Esophagus muscularis mucosa (tissue), 4 donors: Measurements from ENCODE around the gene SIM1. TPM values are rescaled to one million over a fixed set of nuclear protein-coding genes. Genes with fewer than 3 reads are reported as not detected.

Experiments
- DNase-seq: peaks from one replicate; pipeline ENCODE4 v3.0.0-alpha.2; 2017; ENCODE audit errors: extremely low spot score
- H3K27ac ChIP-seq, 4 donors: fragments of 200-600 bp; sonication (generic); replicated peaks in 1 of 4; 1 replicate in 3 of 4; 2 replicates in 1 of 4; pipeline ENCODE4 v1.5.1; 2016 to 2019; ENCODE audit warnings: mild to moderate bottlenecking in 1 of 4
- H3K27me3 ChIP-seq, 4 donors: fragments of 200-600 bp; sonication (generic); one replicate each; pipeline versions ENCODE4 v1.5.1 to v1.6.0; 2016 to 2019
- H3K36me3 ChIP-seq, 4 donors: fragments of 200-600 bp; sonication (generic); one replicate each; pipeline ENCODE4 v1.5.1; 2016 to 2019
- H3K4me1 ChIP-seq, 4 donors: fragments of 200-600 bp; sonication (generic); one replicate each; pipeline ENCODE4 v1.5.1; 2016 to 2019
- H3K4me3 ChIP-seq, 4 donors: fragments of 200-600 bp; sonication (generic); 1 replicate in 2 of 4; 2 replicates in 2 of 4; pipeline ENCODE4 v1.5.1; 2016 to 2019; ENCODE audit warnings: mild to moderate bottlenecking in 4 of 4, moderate library complexity in 1 of 4
- H3K9me3 ChIP-seq, 4 donors: fragments of 200-600 bp; sonication (generic); 1 replicate in 3 of 4; 2 replicates in 1 of 4; pipeline ENCODE4 v1.5.1; 2016 to 2019
- EP300 ChIP-seq: sonication (generic); formaldehyde crosslinking; IDR thresholded peaks from one replicate; pipeline ENCODE4 v1.6.1; 2017; ENCODE audit warnings: antibody characterized with exemption
- POLR2A ChIP-seq: fragments of 450-650 bp; IDR thresholded peaks from one replicate; pipeline ENCODE4 v1.6.1; 2017; ENCODE audit warnings: antibody characterized with exemption, moderate library complexity, mild to moderate bottlenecking, low read depth
- POLR2AphosphoS5 ChIP-seq, 2 donors: sonication (generic); formaldehyde crosslinking; IDR thresholded peaks; one replicate each; pipeline ENCODE4 v1.6.1; 2017; ENCODE audit warnings: antibody characterized with exemption in 2 of 2
- WGBS: methylation state at CpG from one replicate; pipeline ENCODE4 v1.1.5; 2018; 5-methylcytosine and 5-hydroxymethylcytosine counted together
- intact Hi-C: fragments of 100-400 bp; cut with DNase I; formaldehyde crosslinking; loops from one replicate; pipeline ENCODE4 v1.15.1; 2023
- total RNA-seq, 4 donors: library from RNA; depleted of rRNA; stranded (reverse); fragments of >200 nt; gene quantifications; one replicate each; pipeline versions ENCODE4 v1.1.0 to v1.2.1, GENCODE V29; 2016
- TF ChIP-seq, protein P1 (sequence below), 3 experiments: fragments of 200-600 bp in 2 of 3; fragments of 450-650 bp in 1 of 3; sonication (generic) in 2 of 3; IDR thresholded peaks; one replicate each; pipeline ENCODE4 v1.5.1; 2017 to 2019; ENCODE audit warnings: antibody characterized with exemption in 3 of 3, mild to moderate bottlenecking in 2 of 3, moderate library complexity in 1 of 3

Gene SIM1
- total RNA-seq, 4 donors from 2014 or later, result not detected

- DNase-seq, result no peak
- Histone ChIP-seq H3K4me3 (no peak overlapping the region), H3K27me3 (no peaks in the 10 kb centered on the region), H3K27ac (no peak overlapping the region), H3K36me3 (no peaks in the 10 kb centered on the region), H3K9me3 (no peaks in the 10 kb centered on the region), H3K4me1 (no peaks in the 10 kb centered on the region)
- WGBS, result 71% methylated on average over 5 of the region's 5 CpGs
- intact Hi-C loops, result no loop called here
- TF ChIP-seq POLR2A (no peak), POLR2AphosphoS5 (IDR thresholded peaks at IDR 0.05) (no peak), EP300 (no peak)
- TF ChIP-seq, protein P1, sequence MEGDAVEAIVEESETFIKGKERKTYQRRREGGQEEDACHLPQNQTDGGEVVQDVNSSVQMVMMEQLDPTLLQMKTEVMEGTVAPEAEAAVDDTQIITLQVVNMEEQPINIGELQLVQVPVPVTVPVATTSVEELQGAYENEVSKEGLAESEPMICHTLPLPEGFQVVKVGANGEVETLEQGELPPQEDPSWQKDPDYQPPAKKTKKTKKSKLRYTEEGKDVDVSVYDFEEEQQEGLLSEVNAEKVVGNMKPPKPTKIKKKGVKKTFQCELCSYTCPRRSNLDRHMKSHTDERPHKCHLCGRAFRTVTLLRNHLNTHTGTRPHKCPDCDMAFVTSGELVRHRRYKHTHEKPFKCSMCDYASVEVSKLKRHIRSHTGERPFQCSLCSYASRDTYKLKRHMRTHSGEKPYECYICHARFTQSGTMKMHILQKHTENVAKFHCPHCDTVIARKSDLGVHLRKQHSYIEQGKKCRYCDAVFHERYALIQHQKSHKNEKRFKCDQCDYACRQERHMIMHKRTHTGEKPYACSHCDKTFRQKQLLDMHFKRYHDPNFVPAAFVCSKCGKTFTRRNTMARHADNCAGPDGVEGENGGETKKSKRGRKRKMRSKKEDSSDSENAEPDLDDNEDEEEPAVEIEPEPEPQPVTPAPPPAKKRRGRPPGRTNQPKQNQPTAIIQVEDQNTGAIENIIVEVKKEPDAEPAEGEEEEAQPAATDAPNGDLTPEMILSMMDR (IDR thresholded peaks at IDR 0.05), result no peak
Observed at GRCh38 chr6:100382767-100383195, 81.9 kb downstream of the SIM1 start.

DNA sequence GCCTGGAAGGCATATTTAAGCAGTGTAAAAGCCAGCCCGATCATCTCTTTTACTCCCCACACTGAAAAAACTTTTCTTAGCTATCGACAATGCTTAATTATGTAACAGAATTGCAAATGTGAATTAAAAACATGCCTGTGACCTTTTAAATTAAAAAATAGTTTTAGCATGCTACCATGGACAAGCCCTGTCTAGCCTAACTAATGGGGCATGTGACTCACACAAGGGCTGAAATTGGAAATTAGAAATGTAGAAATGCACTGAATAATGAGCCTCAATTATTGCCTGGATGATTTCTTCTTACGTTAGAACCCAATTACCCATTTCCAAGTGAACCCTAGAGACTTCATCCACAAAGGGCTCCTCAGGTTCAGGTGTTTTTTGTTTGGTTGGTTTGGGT, 82.7 kb downstream of the SIM1 start:
- no peak overlapping the region for H3K27ac ChIP-seq
- intact Hi-C loops, result no loop called here
- no peaks in the 10 kb centered on the region for H3K27me3 ChIP-seq
- no peak for TF ChIP-seq POLR2AphosphoS5 (IDR thresholded peaks at IDR 0.05)
- TF ChIP-seq, protein P1 (IDR thresholded peaks at IDR 0.05), result no peak
- TF ChIP-seq EP300, result no peak
- TF ChIP-seq POLR2A, result no peak
- no peaks in the 10 kb centered on the region for H3K4me1 ChIP-seq
- no peak overlapping the region for H3K4me3 ChIP-seq
- WGBS, result 82% methylated on average over 3 of the region's 3 CpGs
- DNase-seq, result no peak
- no peaks in the 10 kb centered on the region for H3K9me3 ChIP-seq
- H3K36me3 ChIP-seq, result no peaks in the 10 kb centered on the region

- WGBS, result 52% methylated on average over 6 of the region's 6 CpGs
- Histone ChIP-seq H3K4me1 (no peaks in the 10 kb centered on the region), H3K27me3 (no peaks in the 10 kb centered on the region), H3K9me3 (no peaks in the 10 kb centered on the region), H3K4me3 (no peak overlapping the region), H3K27ac (no peak overlapping the region), H3K36me3 (no peaks in the 10 kb centered on the region)
- intact Hi-C loops, result no loop called here
- DNase-seq, result no peak
- TF ChIP-seq POLR2AphosphoS5 (IDR thresholded peaks at IDR 0.05), result no peak
- no peak for TF ChIP-seq EP300
- TF ChIP-seq, protein P1 (IDR thresholded peaks at IDR 0.05), result no peak
- TF ChIP-seq POLR2A, result no peak
Observed at GRCh38 chr6:100381111-100381510, 83.6 kb downstream of the SIM1 start.

- 80% methylated on average over 3 of the region's 3 CpGs for WGBS
Observed at GRCh38 chr6:100379386-100379785, 85.3 kb downstream of the SIM1 start.

GRCh38 chr6:100378576-100378975, 86.1 kb downstream of the SIM1 start:
- H3K9me3 ChIP-seq, result no peaks in the 10 kb centered on the region
- H3K36me3 ChIP-seq, result no peaks in the 10 kb centered on the region
- H3K27me3 ChIP-seq, result no peaks in the 10 kb centered on the region
- H3K27ac ChIP-seq, result no peak overlapping the region
- no peak for TF ChIP-seq POLR2A
- TF ChIP-seq, protein P1 (IDR thresholded peaks at IDR 0.05), result no peak
- TF ChIP-seq EP300, result no peak
- TF ChIP-seq POLR2AphosphoS5 (IDR thresholded peaks at IDR 0.05), result no peak
- no peak for DNase-seq
- WGBS, result 72% methylated on average over 2 of the region's 2 CpGs
- H3K4me3 ChIP-seq, result no peak overlapping the region
- intact Hi-C loops, result no loop called here
- H3K4me1 ChIP-seq, result no peaks in the 10 kb centered on the region

More at GRCh38 chr6:100379386-100379785, 85.3 kb downstream of the SIM1 start:
- intact Hi-C loops, result no loop called here
- Histone ChIP-seq H3K4me3 (no peak overlapping the region), H3K27me3 (no peaks in the 10 kb centered on the region), H3K27ac (no peak overlapping the region), H3K36me3 (no peaks in the 10 kb centered on the region), H3K4me1 (no peaks in the 10 kb centered on the region), H3K9me3 (no peaks in the 10 kb centered on the region)
- no peak for DNase-seq
- TF ChIP-seq, protein P1 (IDR thresholded peaks at IDR 0.05), result no peak
- no peak for TF ChIP-seq POLR2AphosphoS5 (IDR thresholded peaks at IDR 0.05)
- no peak for TF ChIP-seq EP300
- no peak for TF ChIP-seq POLR2A
